Occipital lobe (tissue), 2 donors: ENCODE data around the gene PCSK2. TPM values are rescaled to one million over a fixed set of nuclear protein-coding genes. Genes with fewer than 3 reads are reported as not detected.
"Not testable (repeated sequence)": the region's sequence is repeated elsewhere in the genome, so short reads cannot be mapped to it uniquely, and the experiment has no call there.

ENCODE experiments used
- DNase-seq: peaks from one replicate; lab custom pipeline; 2025; lab: John Stamatoyannopoulos, UW
- total RNA-seq: library from RNA; depleted of rRNA; stranded (reverse); fragments of >200 nt; gene quantifications from one replicate; pipeline ENCODE4 v1.2.3, GENCODE V29; 2014

Gene PCSK2, protein sequence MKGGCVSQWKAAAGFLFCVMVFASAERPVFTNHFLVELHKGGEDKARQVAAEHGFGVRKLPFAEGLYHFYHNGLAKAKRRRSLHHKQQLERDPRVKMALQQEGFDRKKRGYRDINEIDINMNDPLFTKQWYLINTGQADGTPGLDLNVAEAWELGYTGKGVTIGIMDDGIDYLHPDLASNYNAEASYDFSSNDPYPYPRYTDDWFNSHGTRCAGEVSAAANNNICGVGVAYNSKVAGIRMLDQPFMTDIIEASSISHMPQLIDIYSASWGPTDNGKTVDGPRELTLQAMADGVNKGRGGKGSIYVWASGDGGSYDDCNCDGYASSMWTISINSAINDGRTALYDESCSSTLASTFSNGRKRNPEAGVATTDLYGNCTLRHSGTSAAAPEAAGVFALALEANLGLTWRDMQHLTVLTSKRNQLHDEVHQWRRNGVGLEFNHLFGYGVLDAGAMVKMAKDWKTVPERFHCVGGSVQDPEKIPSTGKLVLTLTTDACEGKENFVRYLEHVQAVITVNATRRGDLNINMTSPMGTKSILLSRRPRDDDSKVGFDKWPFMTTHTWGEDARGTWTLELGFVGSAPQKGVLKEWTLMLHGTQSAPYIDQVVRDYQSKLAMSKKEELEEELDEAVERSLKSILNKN
- total RNA-seq, result 37.9 TPM

DNA sequence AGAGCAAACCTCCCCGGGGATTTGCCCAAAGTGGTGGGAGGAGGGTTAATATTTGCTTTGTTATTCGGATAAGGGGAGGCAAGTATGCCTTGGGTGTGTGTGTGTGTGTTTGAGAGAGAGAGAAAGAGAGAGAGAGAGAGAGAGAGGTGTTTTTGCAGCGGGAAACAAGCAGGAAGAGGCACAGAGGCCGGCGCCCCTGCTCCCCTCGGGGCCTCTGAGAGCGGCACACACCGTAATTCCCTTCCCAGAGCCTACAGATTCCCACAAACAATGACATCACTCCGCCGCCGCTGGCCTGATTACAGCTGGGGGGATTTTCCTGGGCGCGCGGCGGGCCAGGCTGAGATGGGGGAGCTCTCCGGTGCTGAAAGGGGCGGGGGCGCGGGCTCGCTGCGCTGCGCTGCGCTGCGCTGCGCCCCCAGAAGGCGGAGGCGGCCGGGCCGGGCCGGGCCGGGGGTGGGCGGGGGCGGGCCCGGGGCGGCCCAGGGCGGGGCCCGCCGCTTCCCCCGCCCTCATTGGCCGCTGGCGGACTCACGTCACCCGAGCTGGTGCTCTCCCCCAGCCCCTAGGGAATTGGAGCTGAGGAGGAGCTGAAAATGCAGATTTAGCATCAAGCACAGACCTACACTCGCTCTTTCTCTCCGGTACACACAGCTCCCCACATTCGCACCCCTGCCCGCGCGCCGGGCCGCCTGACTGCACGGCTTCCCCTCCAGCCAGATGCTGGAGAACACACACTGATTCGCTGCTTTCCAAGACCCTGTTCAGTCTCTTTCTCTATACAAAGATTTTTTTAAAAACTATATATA, at the start of gene PCSK2:
PCSK2 (plus strand) TSS at position 631 of the 809 bp plus-strand sequence. CDS start 266 bp downstream, outside the sequence.
- peak; percentile 72 for DNase-seq

DNA sequence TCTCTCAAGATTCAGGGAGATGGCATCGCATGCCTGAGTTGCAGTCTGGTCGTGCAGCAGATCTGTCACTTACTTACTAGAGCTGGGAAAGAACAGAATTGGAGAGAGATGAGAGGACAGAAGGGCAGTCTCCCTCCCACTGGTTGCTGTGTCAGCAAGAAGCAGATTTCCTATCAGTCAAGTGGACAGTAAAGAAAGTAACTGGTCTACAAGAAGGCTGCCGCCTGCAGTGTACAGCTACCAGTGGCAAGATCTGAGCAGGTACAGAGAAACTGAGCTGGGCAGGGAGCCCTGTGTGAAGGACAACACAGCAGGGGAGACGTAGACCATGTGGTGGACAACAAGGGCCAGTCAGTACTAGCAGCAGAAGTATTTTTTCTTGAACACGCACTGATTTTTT, 49.5 kb upstream of the PCSK2 start:
- DNase-seq, result no peak

DNA sequence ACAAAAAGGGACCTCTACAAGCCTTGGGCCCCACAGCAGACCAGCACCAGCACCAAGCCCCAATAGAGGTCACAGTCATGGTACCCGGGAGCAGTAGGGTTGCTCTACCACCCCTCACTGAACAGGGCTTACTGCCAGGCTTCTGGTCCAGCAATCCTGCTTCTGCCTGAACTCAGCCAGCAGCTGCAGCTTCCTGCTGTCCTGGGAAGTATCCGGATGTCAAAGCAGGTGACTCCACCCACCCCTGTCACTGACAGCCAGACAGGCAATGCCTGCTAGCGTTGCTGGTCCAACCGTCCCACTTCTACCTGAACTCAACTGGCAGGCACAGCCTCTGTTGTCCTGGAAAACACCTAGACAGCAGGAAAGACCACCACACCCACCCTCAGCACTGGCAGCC, 47.0 kb upstream of the PCSK2 start:
- DNase-seq, result no peak

DNA sequence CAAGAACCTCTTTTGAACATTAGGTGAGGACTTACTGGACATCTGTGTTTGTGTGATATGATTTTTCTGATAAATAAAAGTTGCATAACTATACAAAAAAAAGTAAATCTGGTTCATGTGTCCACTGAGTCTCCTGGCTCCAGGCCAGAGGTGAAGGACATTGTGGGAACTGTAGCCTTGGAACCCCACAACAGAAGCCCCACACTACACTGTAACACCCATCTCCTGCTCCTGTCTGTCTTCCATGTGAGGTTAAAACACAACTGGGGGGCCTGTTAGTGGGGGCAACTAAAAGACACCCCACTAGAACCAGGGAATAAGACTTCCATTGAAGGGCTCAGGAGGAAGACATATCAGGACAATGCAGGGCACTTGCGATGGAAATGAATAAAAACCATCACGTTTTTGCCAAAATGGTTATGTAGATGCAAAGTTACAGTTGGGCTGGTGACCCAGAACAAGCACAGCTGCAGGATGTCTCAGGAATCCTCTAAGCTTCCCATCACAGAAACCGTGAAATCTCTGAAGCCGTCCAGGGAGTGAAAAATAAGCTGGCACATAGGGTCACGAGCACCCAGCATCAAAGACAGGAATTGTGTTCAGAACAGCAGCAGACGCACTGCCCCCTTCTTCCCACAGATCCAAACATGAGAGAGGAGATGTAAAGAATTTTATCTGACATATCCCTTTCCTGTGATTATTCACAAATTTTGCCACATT, 36.7 kb upstream of the PCSK2 start:
- DNase-seq, result no peak

DNA sequence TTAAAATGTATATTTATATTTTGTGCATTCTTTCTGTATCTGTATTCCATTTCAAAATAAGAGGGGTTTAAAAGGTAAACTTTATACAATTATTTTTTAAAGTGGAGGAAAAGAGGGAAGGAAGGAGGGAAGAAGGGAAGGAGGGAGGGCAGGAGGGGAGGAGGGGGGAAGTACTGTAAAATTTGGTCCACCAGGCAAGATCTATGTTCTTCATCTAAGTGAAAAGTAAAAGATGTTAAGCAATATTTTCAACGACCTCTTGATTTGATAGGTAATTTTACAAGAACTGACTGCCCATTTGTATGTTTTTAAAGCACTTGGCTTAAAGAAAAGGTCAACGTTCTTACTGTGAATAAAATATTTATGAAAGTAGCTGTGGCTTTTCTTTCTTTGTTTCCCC, 29.8 kb upstream of the PCSK2 start:
- DNase-seq, result no peak

DNA sequence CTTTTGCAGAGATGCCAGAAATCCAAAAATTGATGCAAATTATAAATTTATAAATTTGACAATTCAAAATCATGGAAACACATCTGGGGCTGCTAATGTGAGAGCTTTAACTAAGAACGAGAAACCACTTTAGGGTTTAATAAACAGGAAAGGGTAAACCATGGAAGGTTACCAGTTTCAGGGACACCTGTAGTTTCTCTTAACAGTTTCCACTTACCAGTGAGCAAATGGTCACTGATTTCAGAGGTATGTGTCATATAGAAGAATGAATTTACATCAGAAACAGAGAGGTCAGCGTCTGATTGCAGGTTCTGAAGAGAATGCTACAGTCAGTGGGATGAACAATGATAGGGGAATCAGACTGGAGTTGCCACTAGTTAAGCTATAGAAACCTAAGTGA, 24.8 kb upstream of the PCSK2 start:
- no peak for DNase-seq

DNA sequence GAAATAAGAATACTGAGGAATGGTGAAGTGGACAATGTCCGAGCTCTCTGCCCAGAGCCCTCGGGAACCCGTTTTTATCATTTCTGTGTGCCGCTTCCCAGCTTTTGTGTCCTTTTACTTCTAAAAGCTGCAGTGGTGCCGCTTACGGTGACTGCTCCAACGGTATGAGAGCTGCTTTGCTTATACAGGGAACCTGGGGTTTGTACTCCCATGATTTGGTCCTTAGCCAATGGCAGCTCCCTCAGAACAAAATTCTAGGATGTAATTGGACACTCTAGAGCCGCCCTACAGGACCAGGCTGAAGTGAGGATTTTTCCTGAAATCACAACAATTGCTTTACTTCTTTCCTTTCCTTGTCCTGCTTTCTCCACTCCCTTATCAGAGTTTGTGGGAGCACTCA, 24.2 kb upstream of the PCSK2 start:
- DNase-seq, result peak; percentile 1

DNA sequence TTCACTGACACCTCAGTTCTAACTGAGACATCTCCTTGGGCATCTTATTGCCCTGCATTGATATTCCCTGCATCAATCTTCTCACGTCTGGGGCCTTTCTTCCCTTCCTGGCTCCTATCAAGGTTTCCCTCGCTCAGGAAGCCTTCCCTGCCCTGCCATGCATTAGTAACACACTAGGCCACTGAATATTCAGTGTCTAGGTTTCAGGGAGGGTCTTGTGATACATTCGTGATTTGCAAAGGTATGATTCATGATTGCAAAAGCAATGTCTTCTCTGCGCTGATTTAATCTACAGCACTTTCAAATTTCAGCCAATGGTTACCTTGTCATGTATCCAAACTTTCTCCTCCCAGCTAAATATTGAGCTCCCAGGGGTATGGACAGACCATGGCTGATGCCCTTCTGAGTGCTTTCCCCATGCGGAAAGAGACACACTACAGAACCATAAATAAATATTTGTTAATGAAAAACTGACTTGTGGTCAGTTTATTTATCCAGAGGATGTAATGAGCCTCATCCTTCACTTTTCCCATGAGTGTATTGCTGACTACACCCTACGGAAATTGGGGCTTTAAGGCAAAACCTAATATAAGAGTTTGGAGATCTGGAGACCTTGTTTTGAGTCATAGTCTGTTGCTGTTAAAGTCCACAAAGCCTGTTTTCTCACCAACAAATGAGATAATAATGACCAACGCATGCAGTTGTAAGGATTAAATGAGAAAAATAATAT, 21.6 kb upstream of the PCSK2 start:
- DNase-seq, result no peak

DNA sequence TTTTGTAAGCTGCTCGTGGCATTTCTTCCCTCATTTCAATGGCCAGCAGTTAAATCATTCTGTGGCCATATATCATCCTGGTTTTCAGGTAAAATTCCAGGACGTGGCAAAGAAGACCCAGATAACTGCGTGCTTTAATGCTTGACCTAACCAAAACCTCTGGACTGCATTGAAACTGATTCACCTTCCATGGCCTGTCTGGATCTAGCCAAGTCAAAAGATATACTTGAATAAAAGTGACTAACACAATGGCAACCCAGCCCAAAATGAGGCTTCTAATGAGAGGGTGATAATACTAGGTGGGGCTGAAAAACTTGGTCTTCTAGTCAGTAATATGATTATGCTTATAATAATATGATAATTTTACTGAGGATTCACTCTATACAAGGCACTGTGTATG, 16.5 kb upstream of the PCSK2 start:
- no peak for DNase-seq

DNA sequence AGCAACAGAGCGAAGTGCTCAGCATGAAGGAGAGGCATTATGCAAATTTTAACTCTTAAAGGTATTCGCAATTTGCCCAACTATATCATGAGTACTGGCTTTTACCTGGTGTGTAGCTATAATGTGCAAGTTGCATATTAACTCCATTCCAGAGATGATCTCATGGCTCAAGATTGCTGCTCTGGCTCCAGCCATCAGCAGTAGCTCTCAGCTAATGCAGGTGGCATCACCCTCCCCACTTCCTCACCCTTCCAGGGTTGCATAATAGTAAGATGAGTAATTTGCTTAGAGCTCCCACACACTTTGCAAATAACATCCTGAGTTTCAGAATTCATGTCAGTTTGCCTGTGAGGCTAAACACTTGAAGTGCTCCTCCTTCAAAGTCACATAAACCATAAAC, 15.9 kb upstream of the PCSK2 start:
- no peak for DNase-seq

DNA sequence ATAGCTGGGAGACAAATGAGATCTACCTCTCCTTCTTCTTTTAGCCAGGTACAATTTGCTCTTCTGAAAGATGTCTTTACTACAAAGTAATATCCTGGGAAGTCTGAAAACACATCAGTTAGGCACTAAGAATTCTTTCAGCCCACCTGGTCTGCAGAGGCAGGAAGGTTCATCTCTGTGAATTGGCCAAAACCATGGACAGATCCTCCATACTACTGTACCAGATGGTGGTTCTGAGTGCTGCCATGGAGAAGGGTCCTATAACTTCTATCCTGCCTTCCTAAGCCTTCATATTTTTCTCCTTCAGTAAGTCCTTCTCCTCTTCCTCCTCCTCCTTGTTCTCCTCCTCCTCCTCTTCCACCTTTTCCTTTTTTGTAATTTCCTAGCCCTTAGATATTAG, 11.7 kb upstream of the PCSK2 start:
- no peak for DNase-seq

DNA sequence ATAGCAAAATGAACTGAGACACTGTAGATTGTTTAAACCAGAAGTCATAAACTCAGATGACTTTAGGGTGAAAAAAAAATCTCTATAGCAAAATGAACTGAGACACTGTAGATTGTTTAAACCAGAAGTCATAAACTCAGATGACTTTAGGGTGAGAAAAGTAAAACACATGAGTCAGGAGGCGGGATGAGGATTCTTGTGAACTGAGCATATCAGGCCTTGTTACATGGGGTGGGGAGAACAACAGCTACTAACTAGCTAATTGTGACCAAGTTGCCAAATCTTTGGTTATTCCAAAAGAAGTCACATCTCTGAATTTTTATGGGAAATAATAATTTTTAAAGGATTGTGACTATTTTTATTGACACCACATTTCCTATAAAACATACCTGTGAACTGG, 7.0 kb upstream of the PCSK2 start:
- not testable (repeated sequence) for DNase-seq

DNA sequence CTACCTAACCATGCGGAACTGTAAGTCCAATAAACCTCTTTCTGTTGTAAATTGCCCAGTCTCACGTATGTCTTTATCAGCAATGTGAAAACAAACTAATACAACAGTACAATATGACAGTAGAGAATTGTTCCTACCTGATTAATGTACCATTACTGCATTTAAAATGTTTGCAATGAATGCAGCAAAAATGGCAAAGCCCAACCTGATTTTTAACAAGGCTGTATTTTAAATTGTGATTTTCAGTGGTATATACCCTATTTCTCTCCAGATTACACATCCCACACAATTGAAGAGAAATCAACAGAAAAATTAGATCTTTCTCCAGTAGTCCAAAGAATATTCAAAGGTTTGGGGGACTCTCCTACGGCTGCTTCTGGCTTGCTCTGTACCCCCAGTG, 3.3 kb upstream of the PCSK2 start:
- DNase-seq, result no peak

DNA sequence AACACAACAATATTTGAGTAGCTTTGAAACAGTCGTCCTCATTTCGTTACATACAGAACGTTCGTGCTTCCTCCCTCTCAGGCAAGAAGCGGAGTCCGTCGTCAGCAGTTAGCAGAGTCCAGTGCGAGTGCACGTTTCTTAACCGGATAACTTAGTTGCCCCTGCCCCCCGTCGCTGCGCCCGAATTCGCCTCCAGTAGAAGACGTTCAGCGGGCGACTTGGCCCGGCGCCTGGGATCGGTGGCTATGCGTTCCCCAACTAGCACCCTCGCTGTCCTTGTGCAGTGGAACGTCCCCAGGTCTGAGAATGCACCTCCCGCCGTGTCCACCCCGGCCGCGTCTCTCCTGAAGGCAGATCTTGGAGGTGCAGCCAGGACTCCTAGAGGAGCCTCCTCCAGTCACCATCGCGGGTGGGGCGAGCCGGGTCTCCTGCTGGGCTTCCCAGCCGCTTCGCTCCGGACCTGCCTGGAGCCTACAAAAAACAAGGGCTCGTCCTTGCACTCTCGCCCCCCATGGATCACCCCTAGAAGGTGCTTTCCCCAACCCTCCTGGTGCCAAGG, 910 bp upstream of the PCSK2 start:
- peak; percentile 46 for DNase-seq

DNA sequence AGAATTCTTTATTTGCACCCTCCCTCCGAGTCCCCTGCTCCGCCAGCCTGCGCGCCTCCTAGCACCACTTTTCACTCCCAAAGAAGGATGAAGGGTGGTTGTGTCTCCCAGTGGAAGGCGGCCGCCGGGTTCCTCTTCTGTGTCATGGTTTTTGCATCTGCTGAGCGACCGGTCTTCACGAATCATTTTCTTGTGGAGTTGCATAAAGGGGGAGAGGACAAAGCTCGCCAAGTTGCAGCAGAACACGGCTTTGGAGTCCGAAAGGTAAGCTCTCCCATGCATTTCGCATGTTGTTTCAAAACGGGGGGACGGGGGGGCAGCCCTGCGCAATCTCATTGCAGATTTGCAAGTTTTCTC, 357 bp downstream of the PCSK2 start:
- DNase-seq, result no peak

DNA sequence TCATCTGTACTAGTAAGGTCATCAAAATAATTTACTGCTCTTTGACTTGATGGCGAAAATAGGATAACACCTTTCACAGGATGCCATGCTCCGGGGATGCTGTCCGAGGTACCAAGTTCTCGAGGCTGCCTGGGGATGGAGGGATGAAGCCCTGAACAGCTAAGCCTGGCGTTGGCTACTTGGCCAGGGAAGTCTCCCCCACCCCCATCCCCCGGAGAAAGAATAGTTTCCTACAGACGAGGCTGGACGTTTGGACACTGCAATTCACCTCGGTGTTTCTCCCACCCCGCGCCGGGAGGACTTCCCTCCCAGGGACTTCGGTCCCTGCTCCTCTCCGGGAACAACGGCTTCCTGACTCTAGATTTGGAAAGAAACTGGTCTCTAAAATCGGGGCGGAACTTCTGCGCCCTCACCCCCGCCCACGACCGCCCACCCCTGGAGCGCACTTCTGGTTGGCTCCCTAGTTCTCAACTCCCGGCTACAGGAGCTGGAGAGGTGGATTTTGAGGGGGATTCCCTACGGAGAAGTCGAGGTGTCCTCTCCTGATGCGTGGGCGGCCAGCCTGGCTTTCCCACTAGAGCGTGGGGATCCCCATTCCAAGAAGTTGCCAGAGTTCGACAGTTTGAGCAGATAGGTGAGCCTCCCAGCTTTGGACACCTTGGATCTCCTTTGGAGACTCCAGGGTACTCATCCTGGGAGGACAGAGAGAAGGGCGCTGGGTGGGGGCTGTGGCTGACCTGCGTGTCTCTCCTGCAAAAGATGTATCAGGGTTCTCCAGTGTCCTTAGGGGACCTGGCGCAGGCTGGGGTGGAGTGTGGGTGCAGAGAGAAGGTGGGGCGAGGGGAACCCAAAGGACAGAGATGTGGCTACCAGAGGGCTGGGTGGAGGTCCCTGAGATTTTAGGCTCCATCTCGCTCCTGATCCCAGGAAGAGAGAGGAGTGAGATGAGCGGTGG, 1.1 kb downstream of the PCSK2 start:
- peak; percentile 21 for DNase-seq

DNA sequence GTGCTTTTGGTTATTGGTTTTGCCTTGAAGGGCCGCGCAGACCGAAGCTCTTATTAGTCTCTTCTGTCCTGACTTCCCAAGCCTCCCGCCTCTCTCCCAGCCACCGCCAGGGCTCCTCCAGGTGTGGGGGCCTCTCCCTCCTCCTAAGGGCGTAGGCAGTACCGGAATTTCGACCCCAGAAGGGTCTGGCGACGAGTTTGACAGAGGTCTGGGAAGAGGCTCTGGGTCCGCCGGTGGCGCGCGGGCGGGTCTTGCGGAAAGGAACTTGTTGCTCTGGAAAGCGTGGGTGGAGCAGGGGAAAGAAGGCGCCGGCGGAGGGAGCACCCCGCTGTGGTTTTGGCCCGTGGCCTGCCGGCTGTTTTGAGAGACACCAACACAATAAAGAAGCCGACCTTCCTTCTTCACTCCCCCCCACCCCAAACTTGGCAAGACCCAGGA, 1.8 kb downstream of the PCSK2 start:
- DNase-seq, result no peak

DNA sequence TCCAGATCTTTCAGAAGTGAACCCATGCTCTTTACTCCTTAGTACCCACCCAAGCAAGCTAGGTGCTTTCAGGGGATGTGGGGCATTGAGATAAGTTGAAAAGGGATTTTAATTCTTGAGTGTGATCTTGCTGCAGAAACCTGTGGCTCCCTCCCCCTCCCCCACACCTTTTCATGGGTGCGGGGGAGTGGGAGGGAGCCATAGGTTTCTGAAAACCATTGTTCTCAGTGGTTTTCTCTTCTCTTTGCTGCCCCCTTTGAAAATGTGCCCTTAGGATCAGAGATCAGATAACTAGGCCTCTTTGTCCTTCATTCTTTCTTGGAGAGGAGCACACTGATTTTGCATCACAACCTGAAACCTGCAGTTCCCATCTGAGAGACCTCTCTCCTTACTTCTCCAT, 2.4 kb downstream of the PCSK2 start:
- no peak for DNase-seq

DNA sequence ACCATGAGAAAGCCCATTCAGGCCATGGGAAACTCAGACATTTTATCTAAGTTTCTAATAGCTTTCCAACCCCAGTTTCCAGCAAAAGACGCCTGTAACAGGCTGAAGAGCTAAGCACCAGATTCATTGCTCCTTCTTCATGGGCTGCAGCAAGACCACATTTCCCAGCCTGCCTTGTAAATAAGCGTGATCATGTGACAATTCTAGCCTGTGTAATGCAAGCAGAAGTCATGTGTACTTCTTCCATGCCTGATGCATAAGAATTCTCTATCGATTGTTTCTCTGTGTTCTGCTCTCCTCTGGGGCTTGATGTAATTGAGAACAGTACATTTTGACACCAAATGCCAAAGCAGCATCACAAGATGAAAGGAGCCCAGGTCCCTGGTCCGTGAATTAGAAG, 6.8 kb downstream of the PCSK2 start:
- no peak for DNase-seq

DNA sequence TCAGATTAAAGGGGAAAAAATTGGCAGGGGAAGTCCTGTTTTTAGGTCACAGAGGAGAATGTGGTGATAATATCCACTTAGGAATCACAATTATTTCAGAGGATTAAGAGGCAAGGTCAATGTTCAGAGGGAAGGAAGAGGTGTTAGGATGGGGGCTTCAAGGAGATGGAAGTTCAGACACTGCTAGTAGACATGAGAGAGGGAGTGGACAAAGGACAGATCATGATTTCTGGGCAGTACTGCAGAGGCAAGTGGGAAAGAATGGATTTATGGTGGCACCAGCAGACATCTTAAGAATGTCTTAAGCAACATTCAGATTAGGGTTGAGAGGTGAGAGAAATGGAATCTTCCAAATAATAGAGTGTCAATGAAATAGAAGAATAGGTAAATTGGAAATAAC, 9.9 kb downstream of the PCSK2 start:
- DNase-seq, result no peak
